GM18499 (cell line): ENCODE data around the gene OR56B4.
"Not testable (repeated sequence)": the region's sequence is repeated elsewhere in the genome, so short reads cannot be mapped to it uniquely, and the experiment has no call there.

Experiments
- ATAC-seq: cut with Tn5 transposase; IDR thresholded peaks from one replicate; pipeline ENCODE4 v1.9.1; 2021; ENCODE audit warnings: moderate number of reproducible peaks; ENCODE audit not compliant: insufficient read depth, unreplicated experiment

OR56B4 gene, protein sequence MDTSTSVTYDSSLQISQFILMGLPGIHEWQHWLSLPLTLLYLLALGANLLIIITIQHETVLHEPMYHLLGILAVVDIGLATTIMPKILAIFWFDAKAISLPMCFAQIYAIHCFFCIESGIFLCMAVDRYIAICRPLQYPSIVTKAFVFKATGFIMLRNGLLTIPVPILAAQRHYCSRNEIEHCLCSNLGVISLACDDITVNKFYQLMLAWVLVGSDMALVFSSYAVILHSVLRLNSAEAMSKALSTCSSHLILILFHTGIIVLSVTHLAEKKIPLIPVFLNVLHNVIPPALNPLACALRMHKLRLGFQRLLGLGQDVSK

DNA sequence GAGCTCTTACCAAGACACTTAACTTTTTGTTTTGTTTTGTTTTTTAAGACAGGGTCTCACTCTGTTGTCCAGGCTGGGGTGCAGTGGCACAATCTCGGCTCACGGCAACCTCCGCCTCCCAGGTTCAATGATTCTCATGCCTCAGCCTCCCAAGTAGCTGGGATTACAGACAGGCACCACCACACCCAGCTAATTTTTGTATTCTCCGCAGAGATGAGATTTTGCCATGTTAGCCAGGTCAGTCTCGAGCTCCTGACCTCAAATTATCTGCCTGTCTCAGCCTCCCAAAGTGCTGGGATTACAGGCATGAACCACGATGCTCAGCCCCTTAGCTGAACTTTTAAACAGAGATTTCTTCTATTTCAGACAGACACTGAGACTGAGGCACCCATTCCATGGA lies at the start of gene OR56B4:
OR56B4 (plus strand) TSS at position 301 of the 400 bp plus-strand sequence; CDS start at position 396, 95 bp downstream.
- ATAC-seq: not testable (repeated sequence)

DNA sequence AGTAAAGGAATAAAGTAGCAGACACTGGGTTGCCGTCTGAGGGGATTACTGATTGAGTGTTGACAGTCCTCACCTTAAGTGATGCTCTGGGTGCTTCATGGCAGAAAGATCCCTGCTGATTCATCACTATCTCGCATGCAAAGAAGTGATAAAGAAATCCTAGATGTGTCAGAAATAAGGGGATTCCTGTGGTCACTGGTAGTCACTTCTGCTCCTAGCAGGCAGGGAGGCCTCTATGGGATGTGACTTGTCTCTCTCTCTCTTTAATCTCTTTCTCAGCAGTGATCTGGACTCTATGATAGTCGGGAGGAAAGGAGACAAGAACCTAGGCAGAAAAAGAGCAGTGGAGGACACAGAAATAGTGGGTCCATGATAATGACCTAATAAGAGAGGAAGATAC lies 46.0 kb upstream of the OR56B4 start:
- no peak for ATAC-seq

DNA sequence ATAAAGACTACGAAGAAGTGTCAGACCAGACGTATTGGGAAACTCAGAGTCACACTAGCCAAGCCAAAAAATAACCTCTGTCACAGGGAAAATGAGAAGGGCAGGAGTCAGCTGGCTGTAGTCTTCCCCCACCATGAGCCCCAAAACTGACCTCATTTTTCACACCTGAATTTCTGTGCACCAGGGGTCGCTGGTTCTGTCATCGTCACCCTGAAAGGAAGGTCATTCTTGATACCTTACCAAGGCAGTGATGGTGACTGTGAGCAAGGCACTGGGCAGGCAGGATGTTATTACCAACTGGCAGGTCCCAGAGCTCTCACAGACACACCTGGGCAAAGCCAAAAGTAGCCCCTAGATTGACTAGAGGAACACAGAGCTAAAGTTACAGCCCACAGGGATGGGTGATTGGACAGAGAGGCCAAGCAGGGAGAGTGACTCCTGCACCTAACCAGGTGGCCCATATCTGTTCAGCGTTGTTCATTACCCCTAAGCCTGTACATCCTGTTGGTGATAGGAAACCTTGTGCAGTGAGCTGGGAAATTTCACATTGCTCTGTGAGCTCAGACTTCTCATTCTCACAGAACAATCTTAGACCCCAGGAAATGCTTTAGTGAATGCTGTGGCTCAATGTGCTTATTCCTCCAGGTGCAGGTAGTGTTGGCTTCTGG lies 44.7 kb upstream of the OR56B4 start:
- no peak for ATAC-seq

DNA sequence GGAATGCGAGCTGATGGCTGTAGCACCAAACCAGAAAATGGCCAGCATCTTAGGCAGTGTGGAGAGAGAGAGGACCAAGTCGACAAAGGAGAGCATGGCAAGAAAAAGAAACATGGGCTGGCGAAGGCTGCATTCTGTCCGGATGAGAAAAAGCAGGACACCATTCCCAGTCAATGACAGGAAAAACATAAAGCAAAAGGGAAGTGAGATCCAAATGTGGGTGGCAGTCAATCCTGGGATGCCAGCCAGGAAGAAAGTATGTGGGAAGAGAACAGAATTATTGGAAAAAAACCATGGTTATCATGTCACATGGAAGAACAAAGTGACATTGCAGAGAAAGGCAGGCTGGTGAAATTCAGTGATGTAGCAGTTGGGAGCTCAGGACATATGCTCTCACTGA lies 40.0 kb upstream of the OR56B4 start:
- no peak for ATAC-seq

DNA sequence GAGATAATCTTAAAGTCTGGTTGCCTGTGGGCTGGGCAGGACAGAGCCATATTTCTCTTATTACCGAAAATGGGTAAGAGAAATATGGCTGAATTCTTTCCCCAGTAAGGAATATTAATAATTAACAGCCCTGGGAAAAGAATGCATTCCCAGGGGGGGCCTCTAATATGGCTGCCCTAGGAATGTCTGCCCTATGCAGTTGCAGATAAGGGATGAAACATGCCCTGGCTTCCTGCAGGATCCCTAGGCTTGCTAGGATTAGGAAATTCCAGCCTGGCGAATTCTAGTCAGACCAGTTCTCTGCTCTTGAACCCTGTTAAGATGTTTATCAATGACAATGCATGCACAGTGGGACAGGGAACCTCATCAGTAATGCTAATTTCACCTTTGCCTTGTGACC lies 31.0 kb upstream of the OR56B4 start:
- ATAC-seq: not testable (repeated sequence)

DNA sequence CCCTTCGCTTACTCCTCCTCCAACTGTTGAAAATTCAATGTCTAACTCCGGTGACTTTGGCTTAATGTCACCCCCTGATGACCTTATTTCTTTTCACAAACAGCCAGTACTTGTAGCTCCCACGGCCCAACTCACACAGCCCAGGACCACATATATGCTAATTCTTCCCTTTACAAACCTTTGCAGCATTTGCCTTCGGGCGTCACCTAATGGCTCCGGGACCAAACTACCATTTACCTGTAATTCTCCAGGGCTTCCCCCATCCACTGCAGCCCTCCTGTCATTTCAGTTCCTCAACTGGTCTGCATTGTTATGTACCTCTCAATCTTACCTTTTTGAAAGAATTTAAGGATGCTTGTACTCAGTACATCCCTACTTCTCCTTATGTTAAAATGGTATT lies 29.8 kb upstream of the OR56B4 start:
- no peak for ATAC-seq

DNA sequence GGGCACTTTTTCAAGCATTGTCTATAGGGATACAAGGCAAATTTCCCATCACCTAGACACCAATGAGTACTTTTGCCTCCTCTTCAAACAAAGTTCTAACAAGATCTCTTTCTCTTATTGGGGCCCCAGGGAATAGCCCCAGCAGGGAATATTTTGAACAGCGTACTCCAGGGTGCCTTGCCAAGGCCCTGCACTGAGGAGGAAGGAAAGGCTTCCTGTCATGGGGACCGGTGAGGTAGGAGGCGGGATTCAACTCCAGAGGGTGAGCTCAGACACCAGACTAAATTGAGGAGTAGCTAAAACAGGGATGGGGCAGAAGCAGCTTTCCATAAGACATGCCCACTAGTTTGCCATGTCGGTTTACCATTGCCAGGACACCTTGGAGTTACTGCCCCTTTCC lies 28.0 kb upstream of the OR56B4 start:
- no peak for ATAC-seq

DNA sequence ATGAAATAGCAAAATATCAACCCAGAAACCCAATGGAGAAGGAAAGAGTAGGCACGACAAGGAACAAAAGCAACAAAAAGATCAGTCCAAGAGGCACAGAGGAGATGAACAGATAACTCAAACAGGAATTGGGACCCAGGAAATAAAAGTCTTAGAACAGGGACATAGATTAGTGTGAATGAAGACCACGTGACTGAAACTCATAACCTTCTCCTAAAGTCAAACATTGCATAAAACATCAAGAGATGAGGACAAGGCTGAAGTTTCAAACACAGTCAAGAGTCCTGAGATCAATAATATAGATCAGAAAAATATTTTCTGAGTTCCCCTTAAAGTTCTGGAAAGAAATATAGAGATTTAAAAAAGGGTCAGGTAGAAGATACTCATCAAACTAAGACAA lies 24.4 kb upstream of the OR56B4 start:
- no peak for ATAC-seq

DNA sequence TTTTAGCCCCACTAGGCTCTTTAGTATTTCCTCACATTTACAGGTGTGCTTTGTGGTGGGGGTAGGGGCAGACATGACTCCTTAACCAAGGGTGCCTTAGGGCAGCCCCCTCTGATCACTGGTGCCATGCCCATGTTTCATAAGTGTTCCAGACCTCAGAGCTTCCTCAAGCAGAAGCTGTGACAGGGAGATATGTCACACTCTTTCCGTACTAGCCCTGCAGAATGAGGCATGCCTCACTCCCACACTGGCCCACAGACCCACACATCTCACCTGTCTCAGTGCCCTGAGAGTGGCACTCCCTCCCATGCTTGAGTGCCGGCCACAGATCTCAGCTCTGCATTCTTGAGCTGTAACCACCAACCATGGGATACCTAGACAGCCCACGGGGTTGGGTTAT lies 22.9 kb upstream of the OR56B4 start:
- no peak for ATAC-seq

DNA sequence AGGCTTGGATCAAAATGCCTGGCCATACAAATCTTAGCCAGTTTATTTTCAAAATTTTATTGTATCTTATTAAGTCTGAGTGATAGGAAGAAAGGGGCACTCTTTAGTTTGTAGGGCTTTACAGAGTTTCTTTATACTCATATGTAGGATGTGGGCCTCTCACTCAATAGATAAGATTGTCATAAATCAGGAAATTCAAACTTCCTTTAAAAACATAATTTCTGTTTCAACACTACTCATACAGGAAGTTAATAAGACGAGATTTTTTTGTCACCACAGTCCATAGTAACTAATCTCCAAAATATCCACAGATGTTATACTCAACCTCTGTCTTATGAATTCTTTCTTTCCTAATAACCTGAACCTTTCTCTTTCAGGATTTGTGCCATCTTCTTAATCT lies 13.3 kb upstream of the OR56B4 start:
- no peak for ATAC-seq

DNA sequence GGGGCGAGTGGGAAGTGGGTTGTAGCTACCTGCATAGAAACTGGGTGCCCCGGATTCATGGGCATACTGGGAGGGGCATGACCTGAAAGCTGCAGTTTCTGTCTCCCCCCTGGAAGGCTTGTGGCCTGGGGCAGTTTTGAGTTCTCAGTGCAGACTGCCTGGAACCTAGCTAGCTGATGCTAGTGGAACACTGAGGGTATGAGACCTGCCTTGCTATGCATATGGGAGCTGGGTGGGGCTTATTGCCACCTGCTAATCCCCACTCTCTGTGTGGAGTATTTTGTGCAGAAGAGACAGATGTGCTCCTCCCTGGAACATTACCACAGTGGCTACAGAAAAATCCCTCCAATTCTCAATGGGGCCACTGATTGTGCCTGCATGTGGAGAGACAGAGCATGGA lies 11.7 kb upstream of the OR56B4 start:
- no peak for ATAC-seq

DNA sequence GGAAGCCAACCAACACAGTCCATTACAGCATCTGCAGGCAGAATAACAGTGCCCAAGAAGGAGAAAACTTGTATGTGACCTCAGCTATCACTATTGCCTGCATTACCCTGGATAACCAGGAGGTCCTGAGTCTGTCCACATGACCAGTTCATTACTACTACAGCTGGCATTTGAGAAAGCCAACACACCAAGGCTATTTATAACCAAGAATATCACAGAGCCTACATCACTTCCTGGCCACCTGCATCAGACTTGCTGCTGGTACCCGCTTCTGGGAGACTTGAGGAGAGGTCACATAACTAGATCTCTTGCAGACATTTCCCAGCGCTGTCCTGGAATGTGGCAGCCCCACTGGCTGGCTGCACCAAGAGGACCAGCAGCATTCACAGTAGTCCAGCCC lies 11.1 kb upstream of the OR56B4 start:
- no peak for ATAC-seq

DNA sequence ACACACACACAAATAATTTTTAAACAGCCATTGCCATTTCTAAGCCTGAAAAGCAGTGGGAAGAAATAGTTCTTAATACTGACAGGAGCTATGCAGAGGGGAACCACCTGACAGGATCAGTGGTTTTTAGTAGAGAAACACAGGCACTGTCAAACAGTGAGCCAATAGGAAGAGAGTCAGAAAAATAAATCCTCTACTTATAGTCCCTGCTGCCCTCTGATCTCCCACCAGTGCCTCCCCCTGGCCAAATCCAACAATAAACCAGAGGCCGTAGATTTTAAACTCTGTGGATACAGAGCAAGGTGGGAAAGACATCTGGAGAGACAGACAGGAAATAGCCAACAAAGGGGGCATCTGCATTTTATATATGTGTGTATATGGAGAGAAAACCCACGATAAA lies 7.9 kb upstream of the OR56B4 start:
- no peak for ATAC-seq

DNA sequence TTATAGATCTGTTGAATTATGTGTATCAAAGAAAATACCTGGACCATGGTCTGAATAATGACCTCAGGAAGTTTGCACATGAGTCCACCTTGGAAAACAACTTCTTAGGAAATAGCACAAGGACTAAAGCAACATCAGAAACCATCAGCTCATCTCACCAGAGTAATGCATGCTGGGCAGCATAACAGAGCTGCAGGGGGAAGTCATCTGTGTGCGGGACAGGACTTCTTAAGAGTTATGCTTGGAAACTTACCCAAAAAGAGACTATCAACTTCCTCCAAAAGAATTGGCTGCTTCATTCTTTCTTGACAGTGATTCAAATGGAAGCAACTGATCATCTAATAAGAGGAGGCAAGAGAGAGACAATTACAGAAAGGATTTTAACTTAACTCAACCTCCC lies 2.5 kb downstream of the OR56B4 start:
- ATAC-seq: no peak

DNA sequence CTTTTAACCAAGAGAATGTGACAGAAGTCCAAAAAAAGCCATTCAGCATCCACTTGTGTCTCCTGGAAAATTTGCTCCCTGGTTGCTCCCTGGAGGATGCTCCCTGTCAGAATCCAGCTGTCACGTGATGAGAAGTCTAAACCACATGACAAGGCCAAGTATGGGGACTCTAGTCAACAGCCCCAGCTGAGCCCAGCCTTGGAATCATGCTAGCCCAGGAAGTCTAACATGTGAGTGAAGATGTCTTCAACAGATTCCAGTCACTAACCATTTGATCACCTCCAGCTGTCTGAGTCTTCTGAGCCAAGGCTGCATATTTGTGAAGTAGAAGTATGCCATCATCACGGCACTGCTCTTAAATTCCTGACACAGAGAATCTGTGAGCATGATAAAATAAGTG lies 4.2 kb downstream of the OR56B4 start:
- ATAC-seq: no peak

DNA sequence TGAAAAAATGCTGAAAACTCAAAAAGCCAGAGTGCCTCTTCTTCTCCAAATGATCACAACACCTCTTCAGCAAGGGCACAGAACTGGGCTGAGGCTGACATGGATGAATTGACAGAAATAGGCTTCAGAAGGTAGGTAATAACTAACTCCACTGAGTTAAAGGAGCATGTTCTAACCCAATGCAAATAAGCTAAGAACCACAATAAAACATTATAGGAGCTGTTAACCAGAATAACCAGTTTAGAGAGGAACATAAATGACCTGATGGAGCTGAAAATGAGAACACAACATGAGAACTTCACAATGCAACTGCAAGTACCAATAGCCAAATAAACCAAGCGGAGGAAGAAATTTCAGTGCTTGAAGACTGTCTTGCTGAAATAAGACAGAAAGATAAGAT lies 9.2 kb downstream of the OR56B4 start:
- no peak for ATAC-seq

DNA sequence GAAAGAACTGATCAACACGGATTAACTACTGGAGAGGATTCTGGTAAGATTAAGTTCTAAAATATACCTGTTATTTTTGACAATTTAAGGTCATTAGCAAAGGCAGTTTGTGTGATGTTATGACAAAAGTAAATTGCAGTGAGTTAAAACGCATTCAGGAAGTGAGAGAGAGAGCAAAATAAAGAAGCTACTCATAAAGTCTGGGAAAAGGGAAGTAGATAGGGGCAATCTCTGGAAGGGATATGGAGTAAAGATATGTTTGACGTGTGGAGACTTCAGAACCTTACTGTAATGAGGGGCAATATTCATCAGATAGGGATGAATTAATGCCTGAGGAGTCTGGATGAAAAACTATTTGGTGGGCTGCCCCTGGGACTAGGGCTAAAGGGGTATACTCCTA lies 16.8 kb downstream of the OR56B4 start:
- ATAC-seq: no peak

DNA sequence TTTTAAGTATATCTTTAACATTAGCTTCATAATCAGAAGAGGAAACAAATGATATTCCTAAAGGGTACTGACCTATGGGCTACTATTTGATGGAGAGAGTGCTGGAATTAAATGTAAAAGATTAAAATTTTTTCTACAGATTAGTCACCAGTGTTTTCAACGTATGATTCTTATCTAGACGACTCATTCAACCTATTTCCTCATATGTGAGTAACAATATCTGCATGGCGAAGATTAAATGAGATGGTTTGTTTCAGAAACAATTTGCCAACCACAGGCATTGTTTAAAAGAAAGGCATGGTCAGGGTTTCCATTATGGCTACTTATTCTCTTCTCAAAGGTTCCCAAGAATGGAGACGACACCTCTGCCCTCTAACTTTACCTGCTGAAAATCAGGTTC lies 20.4 kb downstream of the OR56B4 start:
- ATAC-seq: no peak

DNA sequence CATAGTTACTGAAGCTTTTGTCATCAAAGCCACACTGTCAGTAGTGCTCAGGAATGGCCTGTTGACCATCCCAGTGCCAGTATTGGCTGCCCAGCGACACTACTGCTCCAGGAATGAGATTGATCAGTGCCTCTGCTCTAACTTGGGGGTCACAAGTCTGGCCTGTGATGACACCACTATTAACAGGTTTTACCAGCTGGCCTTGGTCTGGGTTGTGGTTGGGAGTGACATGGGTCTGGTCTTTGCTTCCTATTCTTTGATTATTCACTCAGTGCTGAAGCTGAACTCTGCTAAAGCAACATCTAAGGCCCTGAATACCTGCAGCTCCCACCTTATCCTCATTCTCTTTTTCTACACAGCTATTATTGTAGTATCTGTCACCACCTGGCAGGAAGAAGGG lies 21.5 kb downstream of the OR56B4 start:
- no peak for ATAC-seq

DNA sequence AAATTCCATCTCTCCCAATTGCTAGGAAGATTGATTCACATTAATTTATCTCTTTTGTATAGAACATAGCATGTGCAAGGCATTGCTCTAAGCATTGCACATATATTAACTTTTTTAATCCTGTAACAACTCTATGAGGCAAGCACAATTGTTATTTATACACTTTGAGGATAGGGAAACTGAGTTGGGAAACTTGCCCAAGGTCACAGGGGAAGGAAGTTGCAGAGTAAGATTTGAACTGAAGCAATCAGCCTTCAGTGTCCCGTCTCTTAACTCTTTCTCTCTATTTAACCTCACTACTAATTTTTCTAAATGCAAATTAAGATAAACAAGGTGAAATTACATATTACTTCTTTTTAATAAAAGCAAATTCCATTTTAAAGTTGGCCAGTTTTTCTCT lies 22.2 kb downstream of the OR56B4 start:
- ATAC-seq: no peak

DNA sequence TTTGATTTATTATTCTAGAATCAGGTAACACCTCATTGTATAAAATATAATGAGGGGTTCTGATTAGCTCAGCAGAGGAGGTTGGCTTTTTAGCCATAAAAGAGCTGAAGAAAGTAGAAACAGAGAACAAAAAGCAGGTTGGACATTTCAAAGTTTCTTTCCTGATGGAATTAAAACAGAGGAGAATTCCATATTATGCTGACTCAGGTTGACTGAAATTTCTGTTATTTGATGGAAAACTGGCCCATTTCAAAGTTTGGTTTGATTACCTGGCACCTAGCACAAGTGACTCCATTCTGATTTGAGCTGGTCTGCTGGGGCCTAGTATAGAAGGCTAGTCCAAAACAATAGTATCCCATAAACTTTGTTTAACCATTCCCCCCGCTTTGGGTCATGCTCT lies 24.9 kb downstream of the OR56B4 start:
- no peak for ATAC-seq

DNA sequence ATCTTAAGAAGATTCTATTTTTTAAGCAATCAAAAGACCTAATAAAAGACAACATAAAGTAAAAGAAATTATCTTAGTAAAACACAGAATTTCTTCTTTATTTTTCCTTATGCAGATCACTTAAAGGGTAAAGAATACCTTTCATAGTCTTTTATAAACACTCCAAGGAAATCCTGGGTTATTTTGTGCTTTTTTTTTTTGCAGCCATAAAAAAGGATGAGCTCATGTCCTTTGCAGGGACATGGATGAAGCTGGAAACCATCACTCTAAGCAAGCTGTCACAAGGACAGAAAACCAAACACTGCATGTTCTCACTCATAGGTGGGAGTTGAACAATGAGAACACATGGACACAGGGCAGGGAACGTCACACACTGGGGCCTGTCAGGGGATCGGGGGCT lies 28.5 kb downstream of the OR56B4 start:
- ATAC-seq: not testable (repeated sequence)
